ENCODE measurements around the gene MPL. TPM values are rescaled to one million over a fixed set of nuclear protein-coding genes. Genes with fewer than 3 reads are reported as not detected.

MPL gene
- total and polyA plus RNA-seq, 2 of the 8 experiments (the other 6 are each of a cell fraction or from before 2014, with no cell fraction given), result 0.08 TPM; not detected in 1

DNA sequence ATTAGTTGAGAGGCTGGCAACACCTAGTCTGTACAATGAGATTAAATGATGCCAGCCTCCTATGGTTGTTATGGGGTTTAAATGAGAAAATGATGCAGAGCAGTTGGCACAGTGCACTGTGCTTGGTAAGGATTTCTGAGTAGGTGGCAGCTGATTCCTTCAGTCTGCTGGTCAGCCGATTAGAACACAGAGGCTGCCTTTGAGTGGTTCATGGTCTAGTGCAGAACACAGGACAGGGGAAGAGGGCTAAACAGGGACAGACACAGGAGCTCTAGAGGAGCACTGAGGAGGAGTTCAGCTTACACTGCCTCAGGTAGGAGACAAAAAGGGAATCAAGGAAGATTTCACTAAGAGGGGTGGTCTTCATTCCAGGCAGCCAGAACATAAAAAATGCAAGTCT lies 35.4 kb upstream of the MPL start:
- Histone ChIP-seq H2BK12ac (ENCODE audit: low read depth, low read length) (peak overlapping the region; percentile 50; the same call in 1 of the 2 replicates), H2BK15ac (ENCODE audit: low read length) (no peak overlapping the region), H3K4me1 (replicated peaks in 1 of 4; ENCODE audit: control insufficient read depth in 3 of 4, insufficient read depth in 4 of 4, low read length in 3 of 4) (peaks cover 0 to 2% (median 2%) of the 10 kb centered on the region in 4 experiments; a peak in 3 of 7 replicates), H4K8ac (ENCODE audit: extremely low read depth, insufficient read depth, low read length) (no peak overlapping the region; the same call in 1 of the 2 replicates), H3K4me3 (ENCODE audit: extremely low read depth in 1 of 4, insufficient read depth in 2 of 4, low read depth in 3 of 4, low read length in 4 of 4) (no peak overlapping the region), H4K5ac (ENCODE audit: insufficient read length, low read depth, low read length) (no peak overlapping the region), H4K20me1 (replicated peaks in 1 of 2; ENCODE audit: control insufficient read depth in 1 of 2, insufficient read depth in 2 of 2, low read length in 2 of 2) (no peaks in the 10 kb centered on the region), H2BK5ac (ENCODE audit: low read depth, low read length) (no peak overlapping the region), H2BK120ac (replicated peaks; ENCODE audit: low read depth, low read length) (no peak overlapping the region), H3K14ac (ENCODE audit: insufficient read length) (no peak overlapping the region), H3K27me3 (replicated peaks in 1 of 4; ENCODE audit: control insufficient read depth in 3 of 4, extremely low read depth in 1 of 4, insufficient read depth in 3 of 4, low read length in 3 of 4) (no peaks in the 10 kb centered on the region), H4K91ac (replicated peaks; ENCODE audit: insufficient read length, low read length) (no peak overlapping the region), H2AFZ (ENCODE audit: low read length) (no peak overlapping the region), H3K4me2 (ENCODE audit: insufficient read depth in 1 of 2, low read depth in 2 of 2, low read length in 2 of 2) (no peak overlapping the region), H3K18ac (ENCODE audit: extremely low read depth, low read length) (no peak overlapping the region), H3K27ac (ENCODE audit: low read depth, low read length) (no peak overlapping the region), H3K4ac (replicated peaks; ENCODE audit: insufficient read length, low read depth, low read length) (no peak overlapping the region), H3K23ac (ENCODE audit: insufficient read length) (no peak overlapping the region), H3K56ac (replicated peaks; ENCODE audit: insufficient read length, low read depth, low read length) (no peak overlapping the region), H2AK5ac (ENCODE audit: low read depth, low read length) (0 out of 2 replicates have a peak overlapping the region, but pooled peaks have one; percentile 28), H3K9me3 (ENCODE audit: insufficient read depth in 2 of 2, low read depth in 1 of 2, low read length in 1 of 2) (no peaks in the 10 kb centered on the region), H3K36me3 (ENCODE audit: control insufficient read depth in 2 of 4, insufficient read depth in 4 of 4, low read length in 3 of 4) (no peaks in the 10 kb centered on the region), H3K79me1 (ENCODE audit: low read depth, low read length) (no peaks in the 10 kb centered on the region), H2BK20ac (ENCODE audit: low read length) (no peak overlapping the region), H3K23me2 (ENCODE audit: low read depth, low read length) (no peaks in the 10 kb centered on the region), H3K9ac (replicated peaks in 1 of 4; ENCODE audit: extremely low read depth in 1 of 4, low read depth in 3 of 4, low read length in 3 of 4) (no peak overlapping the region; a peak in 1 of 7 replicates), H3K79me2 (ENCODE audit: control insufficient read depth in 1 of 2, insufficient read depth in 2 of 2, low read length in 2 of 2) (no peaks in the 10 kb centered on the region)
- WGBS, 2 experiments (ENCODE audit: extremely low coverage in 1 of 2, insufficient coverage in 1 of 2, insufficient read length in 1 of 2, insufficient replicate concordance in 2 of 2, low coverage in 1 of 2, low lambda C conversion rate in 2 of 2, missing lambda C conversion rate in 1 of 2), result 88% methylated on average over 1 of the region's 1 CpG; no CpG with 5 or more reads in 1 of the 2 experiments
- TF ChIP-seq BCL11A (IDR thresholded peaks at IDR 0.05; ENCODE audit: low read depth in 2 of 2, low read length in 2 of 2) (no peak), POLR2AphosphoS5 (IDR thresholded peaks at IDR 0.05; ENCODE audit: low read depth, low read length) (no peak), POLR2A (IDR thresholded peaks at IDR 0.05; ENCODE audit: control extremely low read depth in 1 of 2, low read depth in 2 of 2, low read length in 2 of 2) (no peak), CHD2 (IDR thresholded peaks at IDR 0.05; ENCODE audit: low read length) (no peak), CHD1 (IDR thresholded peaks at IDR 0.05; ENCODE audit: low read depth, low read length) (no peak), NANOG (IDR thresholded peaks at IDR 0.05; ENCODE audit: insufficient read depth, low read depth, low read length, poor library complexity, severe bottlenecking) (no peak), SUZ12 (IDR thresholded peaks at IDR 0.05; ENCODE audit: low read length) (no peak)
- TF ChIP-seq, protein P1, sequence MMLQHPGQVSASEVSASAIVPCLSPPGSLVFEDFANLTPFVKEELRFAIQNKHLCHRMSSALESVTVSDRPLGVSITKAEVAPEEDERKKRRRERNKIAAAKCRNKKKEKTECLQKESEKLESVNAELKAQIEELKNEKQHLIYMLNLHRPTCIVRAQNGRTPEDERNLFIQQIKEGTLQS (IDR thresholded peaks at IDR 0.05; ENCODE audit: insufficient read depth, low read depth, low read length), result no peak
- POLR2A ChIA-PET (ENCODE audit: partially characterized antibody), result no interaction called here
- FAIRE-seq (no peak), DNase-seq (ENCODE audit: low read depth in 1 of 2, low spot score in 2 of 2) (no peak)
- CTCF ChIA-PET (ENCODE audit: partially characterized antibody), result interaction anchor here (2.7 to 3.1 kb wide), 2 partner anchors 14 to 16 kb away, joined by 6 to 12 read pairs; partner anchors contain the start of gene C1orf210
